GM19043 (cell line): Measurements from ENCODE around the gene FUCA1.
"Not testable (repeated sequence)": the region's sequence is repeated elsewhere in the genome, so short reads cannot be mapped to it uniquely, and the experiment has no call there.

Source experiments
- ATAC-seq: cut with Tn5 transposase; IDR thresholded peaks from one replicate; pipeline ENCODE4 v1.9.1; 2021; ENCODE audit warnings: low read depth; ENCODE audit not compliant: unreplicated experiment

FUCA1 gene

DNA sequence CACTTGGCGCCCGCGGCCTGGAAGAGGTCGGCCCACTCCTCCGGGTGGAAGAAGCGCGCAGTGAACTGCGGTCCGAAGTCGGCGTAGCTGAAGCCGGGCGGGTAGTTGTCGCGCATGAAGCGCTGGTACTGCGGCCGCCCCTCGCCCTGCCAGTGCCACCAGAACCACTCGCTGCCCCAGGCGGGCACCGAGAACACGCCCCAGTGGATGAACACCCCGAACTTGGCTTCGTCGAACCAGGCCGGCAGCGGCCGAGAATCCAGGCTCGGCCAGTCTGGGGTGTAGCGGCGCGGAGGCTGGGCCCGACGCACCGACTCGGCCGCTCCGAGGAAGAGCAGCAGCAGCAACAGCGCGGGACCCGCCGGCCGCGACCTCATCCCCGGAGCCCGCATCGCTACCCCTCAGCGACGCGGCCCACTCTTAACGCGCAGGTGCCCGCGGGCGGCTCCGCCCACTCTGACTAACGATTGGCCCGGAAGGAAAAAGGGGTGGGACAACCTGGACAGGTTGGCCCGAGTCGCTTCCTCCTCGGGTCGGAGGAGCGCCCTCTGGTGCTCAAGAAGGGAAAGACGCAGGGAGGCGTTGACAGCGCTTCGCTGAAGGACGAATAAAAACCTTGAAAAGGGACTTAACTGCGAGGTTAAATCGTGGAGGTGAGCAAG, at the start of gene FUCA1:
Gene FUCA1 (minus strand): TSS at position 396 of the 662 bp plus-strand sequence. CDS start 4 bp downstream, at position 392.
- ATAC-seq, result peak; percentile 84

DNA sequence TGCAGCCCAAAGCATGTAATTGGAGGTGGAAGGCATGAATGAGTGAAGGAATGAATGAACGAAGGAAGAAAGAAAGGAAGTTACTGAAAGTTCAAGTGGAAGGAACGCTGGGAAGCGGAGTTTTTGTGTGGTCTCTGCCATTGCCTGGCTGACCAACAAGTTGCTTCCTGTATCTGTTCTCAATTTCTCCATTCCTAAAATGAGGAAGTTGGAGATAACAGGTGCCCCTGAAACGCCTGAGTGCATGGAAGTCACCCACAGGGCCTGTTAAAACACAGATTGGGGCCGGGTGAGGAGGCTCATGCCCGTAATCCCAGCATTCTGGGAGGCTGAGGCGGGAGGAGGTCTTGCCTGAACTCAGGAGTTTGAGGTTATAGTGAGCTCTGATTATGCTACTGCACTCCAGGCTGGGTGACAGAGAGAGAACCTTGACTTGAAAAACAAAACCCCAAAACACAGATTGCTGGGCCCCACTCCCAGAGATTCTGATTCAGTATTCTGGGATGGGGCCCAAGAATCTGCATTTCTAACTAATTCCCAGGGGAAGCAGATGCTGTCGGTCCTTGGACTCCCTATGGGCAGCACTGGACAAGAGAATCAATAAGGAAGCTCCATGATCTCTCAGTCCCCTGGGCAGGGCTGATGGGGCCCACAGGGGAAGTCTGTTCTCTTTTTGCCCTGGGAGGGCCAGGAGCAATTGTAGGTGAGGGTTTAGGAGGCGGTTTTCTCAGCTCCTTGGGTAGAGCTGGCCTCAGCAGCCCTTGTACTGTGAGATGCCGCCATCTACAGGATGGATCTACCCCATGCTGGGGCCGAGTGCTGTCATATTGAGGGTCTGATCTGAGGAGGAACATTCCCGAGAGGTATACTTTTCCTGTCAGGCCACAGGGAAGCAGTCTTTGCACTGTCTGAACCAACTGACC, 48.4 kb upstream of the FUCA1 start:
- peak; percentile 68 for ATAC-seq

DNA sequence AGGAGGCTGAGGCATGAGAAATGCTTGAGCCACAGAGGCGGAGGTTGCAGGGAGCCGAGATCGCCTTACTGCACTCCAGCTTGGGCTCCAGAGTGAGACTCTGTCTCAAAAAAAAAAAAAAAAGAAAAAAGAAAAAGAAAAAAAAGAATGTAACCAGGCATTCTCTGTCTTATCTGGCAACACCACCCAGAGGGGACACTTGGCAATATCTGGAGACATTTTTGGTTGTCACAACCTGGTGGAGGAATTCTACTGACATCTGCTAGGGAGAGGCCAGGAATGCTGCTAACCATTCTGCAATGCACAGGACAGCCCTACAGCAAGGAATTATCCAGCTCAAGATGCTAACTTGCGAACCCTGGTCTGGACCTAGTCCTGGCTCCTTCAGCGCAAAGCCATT, 47.4 kb upstream of the FUCA1 start:
- no peak for ATAC-seq

DNA sequence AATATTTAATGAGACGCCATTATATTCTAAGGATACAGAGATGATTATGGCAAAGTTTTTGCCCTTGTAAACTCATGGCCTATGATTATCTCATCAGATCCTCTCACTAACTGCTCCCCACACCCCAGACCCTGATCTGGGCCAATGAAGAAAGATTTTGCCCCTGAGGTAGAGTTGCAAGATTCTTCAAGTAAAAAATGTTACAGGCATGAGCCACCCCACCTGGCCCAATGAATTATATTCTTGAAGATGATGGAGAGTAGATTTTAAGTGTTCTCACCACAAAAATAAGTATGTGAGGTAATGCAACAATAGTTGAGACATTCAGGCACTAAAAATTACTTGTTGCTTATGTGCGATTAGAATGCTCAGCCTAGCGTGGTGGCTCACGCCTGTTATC, 46.8 kb upstream of the FUCA1 start:
- no peak for ATAC-seq

DNA sequence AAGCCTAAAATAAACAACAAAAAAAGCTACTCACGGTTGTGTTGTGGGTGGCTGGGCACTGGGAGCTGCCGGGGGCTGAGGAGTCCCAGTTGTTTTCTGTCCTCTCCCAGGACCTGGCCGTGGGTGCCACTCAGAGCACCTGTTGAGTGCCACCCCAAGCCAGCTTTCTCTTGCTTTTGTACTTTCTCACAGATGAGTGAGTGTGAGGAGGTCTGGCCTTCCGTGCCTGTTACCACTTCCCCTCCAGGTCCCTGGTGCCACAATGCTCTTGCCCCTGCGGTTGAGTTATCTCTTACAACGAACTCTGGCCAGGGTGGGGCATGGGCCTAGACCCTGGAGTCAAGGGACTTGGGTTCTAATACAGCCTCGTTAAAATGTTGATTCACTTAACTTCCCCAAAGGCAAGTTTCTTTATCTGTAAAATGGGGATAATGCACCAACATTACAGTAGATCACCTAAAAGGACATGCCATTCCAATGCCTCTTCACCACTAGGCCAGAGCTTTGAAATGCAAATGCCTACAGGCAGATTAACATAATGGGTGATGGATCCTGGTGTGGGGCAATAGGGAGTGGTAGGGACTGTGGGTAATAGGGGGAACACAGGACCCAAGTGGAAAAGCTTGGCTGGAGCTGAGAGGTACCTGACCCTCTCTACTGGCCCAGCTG, 45.3 kb upstream of the FUCA1 start, which contains the start of gene CNR2:
Gene CNR2 (minus strand): TSS at position 151 of the 669 bp plus-strand sequence. CDS start 37,745 bp downstream, outside the sequence.
- ATAC-seq, result no peak

DNA sequence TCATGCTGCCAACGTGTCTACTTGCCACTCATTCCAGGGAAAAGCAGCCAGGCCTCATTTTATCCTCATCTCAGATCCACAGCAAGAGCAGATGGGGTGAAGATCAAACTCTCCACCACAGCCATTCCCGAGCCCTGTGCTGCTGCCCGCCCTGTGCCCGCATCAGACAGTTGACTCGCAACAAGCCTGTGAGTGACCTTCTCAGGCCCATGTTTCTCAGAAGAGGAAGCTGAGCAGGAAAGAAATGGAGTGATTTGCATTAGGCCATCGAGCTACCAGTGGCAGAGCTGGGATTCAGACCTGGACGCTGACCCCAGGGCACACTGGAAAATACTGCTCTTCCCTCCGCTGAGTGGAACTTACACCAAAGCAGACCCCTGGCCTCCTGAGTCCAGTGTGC, 43.8 kb upstream of the FUCA1 start:
- no peak for ATAC-seq

DNA sequence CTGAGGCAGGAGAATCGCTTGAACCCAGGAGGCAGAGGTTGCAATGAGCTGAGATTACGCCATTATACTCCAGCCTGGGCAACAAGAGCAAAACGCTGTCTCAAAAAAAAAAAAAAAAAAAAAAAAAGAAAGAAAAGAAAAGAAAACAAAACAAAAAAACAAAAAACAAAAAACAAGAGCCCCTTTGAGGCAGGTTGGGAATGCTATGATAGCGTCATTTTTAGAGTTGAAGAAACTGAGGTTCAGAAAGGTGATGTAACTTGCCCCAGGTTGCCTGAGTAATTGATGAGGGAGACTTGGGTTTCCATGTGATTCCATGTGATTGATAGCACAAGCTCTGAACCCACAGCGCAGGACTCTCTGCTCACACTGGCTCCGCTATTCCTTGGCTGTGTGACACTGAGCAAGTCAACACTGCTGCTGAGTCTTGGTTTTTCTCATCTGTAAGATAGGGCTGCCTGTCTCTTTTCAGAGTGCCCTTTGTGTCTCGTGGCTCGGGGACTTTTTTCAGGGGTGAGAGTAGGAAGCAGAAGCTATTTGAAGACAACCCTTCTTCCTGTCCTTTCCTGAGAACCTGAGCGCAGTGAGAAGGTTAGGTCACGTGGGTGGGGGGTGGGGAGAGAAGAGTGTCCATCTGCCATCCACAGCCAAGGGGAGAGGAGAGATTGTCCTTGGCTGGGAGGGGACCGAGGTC, 42.6 kb upstream of the FUCA1 start:
- no peak for ATAC-seq

DNA sequence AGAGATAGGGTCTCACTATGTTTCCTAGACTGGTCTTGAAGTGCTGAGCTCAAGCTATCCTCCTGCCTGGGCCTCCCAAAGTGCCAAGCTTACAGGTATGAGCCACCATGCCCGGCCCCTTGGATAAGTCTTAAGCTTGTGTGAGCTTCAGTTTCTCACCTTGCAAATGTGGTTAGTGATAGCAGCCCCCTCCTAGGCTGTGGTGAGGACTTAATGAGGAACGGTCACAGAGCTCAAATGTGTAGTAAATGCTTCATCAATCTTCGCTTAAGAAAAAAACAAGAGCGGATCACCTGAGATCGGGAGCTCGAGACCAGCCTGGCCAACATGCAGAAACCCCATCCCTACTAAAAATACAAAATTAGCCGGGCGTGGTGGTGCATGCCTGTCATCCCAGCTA, 42.1 kb upstream of the FUCA1 start:
- ATAC-seq, result no peak

DNA sequence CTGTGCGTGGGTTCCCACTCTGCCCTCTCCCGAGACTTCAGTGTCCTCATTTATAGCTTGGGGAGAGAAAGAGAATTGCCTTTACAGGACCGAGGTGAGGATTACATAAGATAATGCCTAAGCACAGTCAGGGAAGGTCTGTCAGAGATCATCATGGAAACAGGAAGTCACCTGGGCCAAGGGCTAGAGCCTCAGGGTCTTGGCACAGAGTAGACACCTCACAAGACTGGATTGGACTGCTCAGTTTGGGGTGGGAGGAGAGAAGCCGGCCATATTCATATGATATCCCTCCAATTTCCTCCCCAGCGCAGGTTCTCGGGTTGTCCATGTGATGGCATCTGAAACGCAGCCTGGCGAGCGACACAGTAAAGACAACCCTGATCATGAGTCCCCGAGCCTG, 41.3 kb upstream of the FUCA1 start:
- no peak for ATAC-seq

DNA sequence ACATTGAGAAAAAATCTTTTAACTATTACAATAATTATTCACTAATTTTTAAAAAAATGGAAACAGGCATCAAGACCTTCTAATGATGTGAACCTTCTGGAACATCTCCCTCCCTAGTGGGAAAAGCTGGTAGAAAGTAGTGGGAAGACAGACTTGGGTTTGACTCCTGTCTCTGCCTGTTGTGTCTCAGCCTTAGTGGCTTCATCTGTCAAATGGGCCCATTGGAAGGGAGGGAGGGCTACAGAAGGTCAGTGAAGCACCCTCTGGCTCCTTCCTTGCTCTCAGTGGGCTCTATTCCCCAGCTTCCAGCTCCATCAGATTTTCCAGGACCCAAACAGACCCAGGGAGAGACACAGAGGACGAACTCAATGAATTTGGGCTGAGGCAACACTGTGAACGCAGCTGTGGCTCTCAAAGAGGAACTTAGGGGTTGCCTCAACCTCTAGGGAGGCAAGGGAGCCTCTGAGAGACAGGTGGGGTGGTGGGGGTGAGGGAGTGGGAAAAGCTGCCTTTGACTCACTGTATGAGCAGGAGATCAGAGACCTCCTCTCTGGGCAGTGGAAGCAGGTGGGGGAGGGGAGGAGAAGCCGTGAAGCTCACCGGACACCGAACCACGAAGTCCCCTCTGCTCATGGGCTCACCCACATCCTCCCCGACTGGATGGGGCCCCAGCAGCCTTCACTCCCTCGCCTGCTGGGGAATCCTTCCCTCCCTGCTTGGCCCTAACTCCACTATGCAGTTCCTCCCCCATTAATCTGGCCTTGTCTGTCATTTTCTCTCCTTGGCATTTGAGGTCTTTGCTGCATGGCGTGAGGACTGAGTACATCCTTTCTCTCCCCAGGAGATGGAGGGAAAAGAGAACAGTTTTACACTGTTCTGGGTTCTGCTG, 40.6 kb upstream of the FUCA1 start:
- no peak for ATAC-seq

DNA sequence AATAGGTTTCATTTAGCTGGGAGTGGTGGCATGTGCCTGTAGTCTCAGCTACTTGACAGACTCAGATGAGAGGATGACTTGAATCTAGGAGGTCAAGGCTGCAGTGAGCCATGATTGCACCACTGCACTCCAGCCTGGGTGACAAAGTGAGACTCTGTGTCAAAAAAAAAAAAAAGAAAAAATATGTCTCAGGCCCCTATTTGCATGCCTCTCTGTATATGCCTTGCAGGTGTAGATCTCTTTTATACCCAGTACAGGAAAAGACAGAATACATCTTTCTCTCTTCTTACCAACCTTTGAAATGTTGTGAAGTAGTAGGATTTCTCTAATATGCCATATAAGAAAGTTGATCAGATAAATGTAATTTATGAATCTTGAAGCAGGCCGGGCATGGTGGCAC, 38.6 kb upstream of the FUCA1 start:
- ATAC-seq, result no peak

DNA sequence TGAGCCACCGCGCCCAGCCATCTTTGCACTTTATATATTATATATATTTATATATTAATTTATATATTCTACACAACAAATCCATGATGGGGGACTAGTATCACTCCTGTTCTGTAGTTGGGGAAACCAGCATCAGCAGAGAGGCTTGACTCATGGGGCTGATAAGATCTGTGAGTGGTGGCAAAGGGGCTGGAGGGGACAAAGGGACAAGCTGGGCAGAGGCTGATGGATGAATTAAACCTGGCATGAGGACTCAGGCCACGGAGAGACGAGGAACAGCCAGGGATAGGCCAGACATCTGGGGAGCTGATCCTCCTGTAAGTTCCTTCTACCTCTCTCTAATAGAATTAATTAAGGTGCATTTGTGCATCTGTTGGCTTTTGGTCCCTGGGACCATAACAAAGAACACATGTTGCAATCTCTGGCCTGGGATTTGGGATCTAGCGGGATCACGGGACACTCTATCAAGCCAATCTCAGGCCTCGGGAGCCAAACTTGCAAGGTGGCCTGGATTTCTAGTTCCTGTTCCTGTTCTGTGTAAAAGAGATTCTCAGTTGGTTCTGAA, 37.5 kb upstream of the FUCA1 start:
- no peak for ATAC-seq

DNA sequence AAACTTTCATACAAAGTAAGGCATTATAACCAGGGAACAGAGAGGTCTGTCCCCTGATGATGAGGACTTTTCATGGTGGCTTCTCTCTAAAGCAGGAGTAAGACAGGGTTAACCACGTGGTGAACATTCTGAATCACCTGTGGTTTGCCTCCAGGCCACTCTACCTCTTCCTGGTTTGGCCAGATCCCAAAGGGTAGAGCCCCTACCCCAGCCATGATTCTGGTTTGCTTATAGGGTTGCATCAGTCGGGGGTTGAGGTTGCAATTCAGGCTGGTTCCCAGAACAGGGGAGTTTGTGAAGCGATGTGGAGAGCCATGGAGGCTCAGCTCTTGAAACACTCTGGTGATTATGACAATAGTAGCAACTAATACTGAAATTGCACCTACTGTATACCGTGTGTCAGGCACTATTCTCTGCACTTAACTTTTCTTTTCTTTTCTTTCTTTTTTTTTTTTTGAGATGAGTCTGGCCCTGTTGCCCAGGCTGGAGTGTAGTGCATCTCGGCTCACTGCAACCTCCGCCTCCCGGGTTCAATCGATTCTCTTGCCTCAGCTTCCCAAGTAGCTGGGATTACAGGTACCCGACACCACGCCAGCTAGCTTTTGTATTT, 36.8 kb upstream of the FUCA1 start:
- no peak for ATAC-seq

DNA sequence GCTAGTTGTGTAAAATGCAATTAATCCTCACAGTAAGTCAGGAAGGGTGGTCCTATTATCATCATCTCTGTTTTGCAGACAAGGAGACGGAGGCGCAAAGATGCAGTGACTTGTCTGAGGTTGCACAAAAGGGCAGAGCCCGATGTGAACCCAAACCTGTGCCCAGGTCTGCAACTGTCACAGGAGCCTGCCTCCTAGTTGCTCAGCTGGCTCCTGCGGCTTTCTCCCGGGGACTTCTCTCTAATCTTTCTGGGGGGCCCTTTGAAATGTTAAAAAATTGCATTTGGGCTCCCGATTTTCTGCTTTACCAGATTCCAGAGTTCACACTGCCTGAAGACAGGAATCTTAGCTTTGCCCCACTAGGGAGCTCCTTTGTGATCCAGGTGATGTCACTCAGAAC, 35.7 kb upstream of the FUCA1 start:
- no peak for ATAC-seq

DNA sequence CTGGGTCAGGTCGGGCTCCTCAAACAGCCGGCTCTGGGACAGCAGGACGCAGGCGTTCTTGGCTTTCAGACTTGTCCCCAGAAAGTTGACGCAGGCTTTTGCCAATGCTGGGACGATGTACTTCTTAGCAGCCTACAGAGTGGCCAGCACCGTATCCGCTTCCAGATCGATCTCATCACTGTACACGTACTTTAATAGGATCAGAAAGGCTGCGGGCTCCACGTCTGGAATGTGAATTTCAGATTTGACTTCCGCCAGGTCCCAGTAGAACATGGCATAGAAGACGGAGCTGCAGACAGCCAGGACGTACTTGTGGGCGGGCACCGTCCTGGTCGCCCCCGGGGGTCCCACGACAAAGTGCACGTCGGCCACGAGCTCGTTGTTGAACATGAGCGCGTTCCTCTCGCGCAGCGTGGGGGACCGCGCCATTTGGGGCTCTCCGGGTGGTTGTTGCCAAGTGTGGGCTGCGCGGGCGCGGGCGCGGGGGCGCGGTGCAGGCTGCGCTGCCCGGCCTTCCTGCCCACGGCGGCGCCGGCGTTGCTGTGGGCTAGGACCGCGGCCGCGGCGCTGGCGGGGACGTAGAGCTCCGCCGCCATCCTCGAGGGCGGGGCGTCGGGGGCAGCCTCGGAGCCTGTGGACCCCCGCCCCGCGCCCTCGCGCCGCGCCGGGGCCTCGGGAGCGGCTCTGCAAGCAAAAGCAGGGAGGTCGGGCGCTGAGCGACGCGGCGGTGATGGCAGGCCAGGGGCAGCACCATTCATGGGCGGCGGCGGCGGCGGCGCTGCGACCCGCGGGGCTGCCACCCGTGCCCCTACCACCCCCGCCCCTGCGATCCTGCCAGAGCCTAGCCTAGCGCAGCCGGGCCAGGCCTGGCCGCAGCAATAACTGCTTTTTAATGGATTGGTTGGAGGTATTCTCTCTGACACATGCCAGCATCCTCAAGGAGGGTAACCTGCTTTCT, 34.5 kb upstream of the FUCA1 start:
- ATAC-seq, result no peak

DNA sequence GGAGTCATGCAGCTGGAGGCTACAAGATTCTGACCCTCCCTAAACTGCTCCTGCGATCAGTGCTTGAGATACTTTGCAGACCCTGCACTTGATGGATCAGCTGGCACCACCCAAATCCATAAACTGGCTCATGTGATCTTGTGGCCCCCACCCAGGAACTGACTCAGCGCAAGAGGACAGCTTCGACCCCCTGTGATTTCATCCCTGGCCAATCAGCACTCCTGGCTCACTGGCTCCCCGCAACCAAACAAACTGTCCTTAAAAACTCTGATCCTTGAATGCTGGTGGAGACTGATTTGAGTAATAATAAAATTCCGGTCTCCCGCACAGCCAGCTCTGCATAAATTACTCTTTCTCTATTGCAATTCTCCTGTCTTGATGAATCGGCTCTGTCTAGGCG, 31.9 kb upstream of the FUCA1 start:
- not testable (repeated sequence) for ATAC-seq

DNA sequence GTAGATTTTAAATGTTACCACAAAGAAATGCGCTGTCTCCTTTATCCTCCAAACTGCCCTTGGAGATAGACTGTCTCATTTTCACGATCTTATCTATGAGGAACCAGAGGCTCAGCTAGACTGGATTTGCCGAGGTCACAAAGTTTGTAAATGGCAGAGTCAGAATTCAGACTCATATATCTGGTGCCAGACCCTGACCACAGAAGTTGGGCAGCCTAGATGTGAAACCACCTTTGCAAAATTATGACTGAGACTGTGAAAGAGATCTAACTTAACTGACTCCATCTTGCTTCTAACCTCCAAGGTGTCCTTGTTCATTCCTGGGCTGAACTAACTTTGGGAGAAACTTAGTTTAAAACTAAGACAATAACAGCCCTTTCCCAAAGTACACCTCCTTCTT, 31.0 kb upstream of the FUCA1 start:
- ATAC-seq, result no peak

DNA sequence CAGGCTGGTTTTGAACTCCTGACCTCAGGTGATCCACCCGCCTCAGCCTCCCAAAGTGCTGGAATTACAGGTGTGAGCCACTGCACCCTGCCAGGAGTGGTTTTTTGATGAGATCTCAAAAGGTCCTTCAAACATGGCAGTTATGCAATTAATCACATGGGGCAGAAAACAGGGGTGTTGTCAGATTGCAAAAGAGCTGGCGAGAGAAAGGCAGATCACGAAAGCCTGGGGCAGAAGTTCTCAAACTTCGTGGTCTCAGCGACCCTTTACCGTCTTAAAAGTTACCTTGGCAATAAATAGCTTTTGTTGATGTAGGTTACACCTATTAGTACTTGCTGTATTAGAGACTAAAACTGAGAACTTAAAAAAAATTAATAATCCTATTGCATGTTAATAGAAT, 29.0 kb upstream of the FUCA1 start:
- ATAC-seq, result no peak
